CMK (cell line): ENCODE measurements around the gene C2orf81.
A peak's percentile ranks its signal among the peaks of the same experiment; 100 is the strongest.
"Not testable (repeated sequence)": the region's sequence is repeated elsewhere in the genome, so short reads cannot be mapped to it uniquely, and the experiment has no call there.

Source experiments
- DNase-seq: peaks from one replicate; pipeline ENCODE4 v3.0.0-alpha.2; 2010; ENCODE audit warnings: low read depth

Gene C2orf81

DNA sequence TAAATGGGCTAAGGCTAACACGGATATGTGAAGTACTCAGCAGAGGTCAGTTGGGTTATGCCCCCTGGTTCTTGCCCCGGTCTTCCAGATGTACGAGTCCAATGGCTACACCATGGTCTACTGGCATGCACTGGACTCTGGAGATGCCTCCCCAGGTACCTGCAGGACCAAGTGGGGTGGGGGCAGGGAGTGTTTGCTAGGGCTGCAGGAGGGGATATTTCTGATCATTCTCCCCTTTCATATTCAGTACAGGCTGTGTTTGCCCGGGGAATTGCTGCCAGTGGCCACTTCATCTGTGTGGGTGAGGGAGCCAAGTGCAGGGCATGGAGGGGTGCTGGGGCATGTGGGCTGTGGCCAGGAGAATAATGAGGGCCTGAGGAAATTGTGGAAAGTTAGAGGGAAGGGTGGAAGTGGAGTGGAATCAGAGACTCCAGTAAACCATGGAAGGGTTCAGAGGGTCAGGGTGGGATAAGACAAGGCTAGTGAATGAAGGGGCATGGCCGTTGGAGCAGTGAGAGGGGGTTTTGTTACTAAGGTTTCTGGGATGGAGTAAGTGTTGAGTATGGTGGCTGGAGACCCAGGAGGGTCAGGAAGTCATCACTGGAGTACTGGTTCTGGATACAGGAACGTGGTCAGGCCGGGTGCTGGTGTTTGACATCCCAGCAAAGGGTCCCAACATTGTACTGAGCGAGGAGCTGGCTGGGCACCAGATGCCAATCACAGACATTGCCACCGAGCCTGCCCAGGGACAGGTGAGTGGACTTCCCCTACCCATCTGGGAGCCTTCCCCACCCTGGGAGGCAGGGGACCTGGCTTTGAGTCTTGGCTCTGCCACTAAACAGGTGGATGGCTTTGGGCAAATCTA, 2.0 kb upstream of the C2orf81 start:
- no peak for DNase-seq

DNA sequence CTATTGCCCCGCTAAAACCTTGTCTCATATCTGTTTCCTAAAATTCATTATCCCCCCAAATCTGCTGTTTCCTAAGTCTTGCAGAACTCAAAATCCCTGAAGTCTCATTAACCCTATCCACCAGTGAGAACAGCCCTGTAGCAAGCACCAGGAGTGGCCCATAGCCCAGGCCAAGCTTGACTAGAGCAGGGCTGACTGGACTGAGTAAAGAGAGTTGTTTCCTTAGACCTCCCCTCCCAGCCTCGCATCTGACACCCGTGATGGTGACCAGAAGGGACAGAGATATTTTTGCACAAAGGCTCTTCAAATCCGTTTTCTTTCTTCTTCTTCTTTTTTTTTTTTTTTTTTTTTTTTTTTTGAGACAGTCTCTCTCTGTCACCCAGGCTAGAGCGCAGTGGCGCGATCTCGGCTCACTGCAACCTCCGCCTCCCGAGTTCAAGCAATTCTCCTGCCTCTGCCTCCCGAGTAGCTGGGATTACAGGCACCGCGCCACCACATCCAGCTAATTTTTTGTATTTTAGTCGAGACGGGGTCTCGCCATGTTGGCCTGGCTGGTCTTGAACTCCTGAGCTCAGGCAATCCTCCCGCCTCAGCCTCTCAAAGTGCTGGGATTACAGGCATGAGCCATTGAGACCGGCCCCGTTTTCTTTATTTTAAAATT, 846 bp downstream of the C2orf81 start:
- not testable (repeated sequence) for DNase-seq

DNA sequence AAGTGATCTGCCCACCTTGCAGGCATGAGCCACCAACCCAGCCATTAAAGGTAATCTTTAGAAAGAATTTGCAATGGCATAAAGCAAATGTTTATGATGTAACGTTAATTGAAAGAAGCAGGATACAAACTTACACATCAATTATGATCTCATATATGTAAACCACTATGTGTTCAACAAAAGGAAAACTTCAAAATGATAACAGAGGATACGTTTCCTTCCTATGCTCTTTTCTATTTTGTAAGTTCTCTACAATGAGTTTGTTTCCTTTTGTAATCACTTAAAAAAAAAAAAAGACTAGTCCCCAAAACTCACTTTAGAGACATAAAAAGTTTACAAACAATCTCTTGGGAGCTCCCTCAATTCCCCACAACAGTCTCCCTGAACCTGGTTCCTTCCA, 1.4 kb downstream of the C2orf81 start:
- DNase-seq: no peak

DNA sequence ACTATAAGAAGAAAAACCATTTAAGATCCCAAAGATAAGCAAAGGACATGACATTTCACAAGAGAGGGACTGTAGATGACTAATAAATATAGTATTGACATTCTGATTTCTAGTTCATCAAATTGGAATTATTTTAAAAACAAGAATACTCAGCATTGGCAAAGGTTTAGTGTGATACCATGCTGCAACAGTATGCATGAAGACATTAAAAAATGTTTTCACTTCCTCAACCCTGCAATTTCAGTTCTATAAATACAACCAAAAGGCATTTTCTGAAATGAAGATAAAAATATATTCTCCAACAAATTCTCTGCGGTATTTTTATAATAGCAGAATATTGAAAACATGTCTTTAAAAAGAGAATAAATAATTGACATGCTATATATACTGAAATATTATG, 2.1 kb downstream of the C2orf81 start:
- DNase-seq: no peak

DNA sequence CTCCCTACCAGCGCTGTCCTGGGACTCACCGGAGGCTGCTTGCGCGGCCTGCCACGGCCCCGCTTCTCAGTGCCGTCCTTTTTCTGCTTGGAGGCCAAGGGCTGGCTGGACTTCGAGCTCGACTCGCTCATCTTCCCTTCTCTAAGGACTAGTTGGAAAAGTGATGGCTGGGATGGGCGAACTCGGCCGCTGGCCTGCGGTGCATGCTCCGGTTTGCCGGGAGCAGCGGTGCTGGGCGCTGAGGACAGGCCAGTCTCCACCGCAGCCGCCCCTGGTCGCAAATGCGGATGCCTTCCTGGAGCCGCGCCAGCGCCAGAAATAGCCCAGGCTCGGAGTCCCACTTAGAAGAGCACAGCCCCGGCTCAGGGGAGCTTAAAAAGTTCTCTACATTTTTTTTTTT, 3.1 kb downstream of the C2orf81 start:
- no peak for DNase-seq

DNA sequence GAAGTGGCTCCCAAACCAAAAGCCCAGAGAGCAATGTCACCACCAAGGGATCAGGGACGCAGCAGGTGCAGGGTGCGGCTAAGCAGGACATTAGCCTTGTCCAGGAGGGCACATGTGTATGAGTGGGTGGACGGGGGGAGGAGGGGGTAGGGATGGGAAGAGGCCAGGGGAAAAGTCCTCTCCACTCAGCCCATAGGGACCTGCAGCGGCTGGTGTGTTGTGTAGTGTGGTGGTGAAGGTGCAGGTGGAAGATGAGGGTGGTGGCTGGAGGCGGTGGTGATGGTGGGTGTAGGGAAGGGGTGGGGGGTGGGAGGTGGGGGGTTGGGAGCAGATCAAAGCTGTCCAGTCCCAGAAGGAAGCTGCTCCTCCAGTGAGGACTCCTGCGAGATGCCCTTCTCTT, 3.7 kb downstream of the C2orf81 start:
- DNase-seq: no peak

DNA sequence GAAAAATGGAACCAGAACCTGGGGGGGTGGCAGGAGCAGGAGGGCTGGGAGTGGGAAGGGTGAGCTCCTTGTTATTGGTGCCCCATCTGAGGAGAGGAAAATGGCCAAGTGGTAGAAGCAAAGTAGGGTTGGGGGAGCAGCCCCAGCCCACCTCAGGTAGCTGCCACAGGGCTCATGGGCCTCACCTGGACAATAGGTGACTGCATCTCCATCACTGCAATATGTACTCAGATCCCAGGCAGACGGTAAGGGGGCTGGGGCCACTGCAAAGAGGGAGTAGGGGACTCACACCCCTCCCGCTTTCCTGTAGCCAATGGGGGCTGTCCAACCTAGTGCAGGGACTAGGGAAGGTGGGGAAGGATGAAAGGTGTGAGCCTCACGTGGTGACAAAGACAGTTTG, 4.2 kb downstream of the C2orf81 start:
- no peak for DNase-seq

DNA sequence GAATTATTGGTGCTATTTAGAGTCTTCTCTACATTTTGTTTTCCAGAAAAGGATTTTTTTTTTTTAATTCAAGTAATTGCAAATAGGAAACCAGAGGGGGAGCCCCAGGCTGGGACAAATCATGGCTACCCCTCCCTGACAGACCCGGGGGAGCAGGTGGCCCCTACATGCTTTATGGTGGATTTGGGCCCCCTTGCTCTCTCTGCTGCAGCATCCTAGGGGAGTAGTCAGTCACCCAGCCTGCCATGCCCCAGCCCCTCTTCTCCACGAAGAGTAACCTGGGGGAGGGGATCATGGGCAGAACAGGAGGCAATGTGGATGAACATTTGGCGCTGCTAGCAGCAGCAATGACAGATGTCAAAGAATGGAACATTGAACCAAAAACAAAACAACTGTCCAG, 4.6 kb downstream of the C2orf81 start:
- no peak for DNase-seq

DNA sequence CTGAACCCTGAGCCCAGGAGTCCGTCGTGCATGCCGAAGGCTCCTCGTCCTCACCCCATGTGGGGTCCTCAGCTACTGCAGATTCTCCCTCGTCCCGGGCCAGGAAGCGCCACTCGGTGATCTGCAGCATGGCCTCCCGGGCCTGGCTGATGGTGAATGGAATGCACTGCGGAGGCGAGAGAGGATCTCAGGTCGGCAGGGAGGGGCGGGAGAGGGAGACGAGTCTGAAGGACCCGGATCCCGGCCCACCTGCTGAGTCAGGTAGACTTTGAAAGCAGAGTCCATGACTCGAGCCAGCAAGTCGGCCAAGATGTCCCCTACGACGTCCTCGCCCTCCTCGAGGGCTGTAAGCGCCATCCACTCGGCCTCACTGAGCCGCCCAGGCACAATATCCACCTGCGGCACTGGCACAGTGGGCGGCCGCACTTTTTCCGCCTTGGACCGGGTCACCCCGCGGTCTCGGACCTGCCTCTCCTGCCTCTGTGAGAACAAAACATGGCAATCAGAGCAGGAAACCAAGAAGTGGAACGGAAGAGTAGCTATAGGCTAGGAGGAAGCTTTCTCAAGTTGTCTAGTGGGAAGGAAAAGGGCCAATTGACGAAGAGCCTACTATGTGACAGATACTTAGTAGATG, 5.5 kb downstream of the C2orf81 start:
- DNase-seq: no peak

DNA sequence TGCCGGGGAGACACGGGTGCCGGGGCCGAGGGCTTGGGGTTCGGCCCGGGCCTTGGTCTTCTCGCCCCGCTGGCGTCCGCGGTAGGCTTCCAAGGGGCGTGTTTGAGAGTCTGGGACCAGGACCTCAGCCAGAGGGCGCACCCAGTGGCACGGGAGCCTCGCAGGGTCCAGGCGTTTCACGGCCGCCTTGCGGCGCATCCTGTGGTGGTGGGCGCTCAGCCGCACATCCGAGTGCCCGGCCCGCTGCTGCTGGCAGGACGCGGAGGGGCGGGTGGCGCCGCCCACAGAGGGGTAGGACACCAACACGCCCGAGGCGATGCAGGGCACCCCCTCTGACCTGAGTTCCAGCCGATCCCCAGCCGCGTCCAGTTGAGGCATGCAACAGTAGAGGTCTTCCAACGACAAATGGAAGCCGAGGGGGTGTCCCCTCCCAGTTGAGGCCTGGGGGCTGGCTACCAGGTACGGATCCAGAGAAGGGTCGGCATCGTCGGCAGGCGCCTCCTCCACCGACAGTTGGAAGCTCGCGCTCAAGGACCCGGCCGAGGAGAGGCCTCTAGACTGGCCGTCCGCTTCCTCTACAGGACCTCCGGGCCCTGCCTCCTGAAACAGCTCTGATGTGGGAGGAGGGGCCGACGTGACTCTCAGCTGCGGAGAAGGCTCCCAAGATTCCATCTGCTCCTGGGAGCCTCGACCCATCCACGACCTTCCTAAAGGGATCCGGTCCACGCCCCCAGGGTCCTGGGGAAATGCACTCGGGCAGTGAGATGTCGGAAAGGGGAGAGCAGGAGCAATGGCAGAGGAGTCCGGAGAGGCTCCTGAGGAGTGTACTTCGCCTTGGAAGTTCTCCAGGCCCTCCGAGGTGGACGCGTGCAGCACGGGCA, 6.3 kb downstream of the C2orf81 start:
- DNase-seq: no peak

DNA sequence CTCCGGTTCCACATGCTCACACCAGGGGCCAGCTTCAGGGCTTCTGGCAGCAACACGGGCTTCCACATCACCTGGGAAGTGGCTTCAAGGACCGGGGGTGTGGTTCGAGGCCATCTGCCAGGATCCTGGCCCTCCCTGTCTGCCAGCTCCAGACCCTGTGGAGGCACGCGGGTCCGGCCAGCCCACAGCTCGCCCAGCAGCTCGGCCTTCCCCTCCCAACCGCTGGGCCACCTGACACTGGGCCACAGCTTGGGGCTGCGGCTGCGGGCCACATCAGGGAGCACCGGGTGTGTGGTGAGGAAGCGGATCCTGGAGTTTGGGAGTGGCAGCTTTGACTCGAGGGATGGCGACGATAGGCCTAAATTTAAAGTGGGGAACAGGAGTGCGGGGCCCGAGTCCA, 7.0 kb downstream of the C2orf81 start:
- DNase-seq: no peak

DNA sequence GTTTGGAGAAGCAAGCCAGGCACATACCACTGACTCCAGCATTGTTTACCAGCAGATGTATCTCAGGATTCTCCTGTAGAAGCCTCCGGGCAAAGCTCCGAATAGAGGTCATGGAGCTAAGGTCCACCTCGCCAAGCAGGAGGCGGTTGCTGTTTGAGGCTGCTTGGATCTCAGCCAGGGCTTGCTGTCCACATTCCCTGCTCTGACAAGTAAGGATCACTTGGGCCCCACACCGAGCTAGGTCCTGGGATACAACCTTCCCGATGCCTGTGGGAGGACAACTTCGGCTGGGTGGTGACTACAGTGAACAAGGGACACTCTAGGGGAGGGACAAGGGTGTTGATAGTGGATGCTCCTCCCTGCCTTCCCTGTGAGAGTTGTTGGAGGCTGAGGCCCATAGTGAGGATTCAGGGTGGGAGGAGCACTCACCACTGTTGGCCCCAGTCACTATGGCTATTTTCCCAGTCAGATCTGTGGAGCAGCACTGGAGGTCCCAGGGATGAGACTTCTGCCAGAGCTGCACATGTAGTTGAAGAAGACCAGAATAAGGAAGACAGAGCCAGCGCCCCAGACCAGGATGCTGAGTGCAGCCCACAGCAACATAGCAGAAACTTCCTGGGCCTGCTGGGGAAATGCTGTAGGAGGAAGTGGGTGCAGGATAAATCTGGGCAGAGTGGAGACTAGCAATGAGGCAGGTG, 8.3 kb downstream of the C2orf81 start:
- no peak for DNase-seq

DNA sequence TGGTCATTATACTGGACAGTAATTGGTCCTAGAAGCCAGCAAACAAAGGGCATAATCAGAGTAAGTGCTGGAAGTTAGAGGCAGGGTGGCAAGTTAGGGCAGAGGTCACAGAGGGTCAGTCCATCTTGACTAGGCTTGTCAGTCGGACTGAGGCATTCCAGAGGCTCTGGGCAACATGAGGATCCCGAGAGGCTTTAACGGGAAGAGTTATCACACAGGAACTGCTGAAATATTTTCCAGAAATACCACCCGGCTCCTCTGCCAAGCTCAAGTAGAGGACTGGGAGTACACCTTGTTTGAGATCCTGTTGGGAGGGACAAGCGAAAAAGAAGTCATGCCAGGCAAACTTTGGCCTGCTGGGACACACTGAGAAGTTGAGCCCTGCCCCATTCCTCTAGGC, 13.7 kb downstream of the C2orf81 start:
- DNase-seq: no peak

DNA sequence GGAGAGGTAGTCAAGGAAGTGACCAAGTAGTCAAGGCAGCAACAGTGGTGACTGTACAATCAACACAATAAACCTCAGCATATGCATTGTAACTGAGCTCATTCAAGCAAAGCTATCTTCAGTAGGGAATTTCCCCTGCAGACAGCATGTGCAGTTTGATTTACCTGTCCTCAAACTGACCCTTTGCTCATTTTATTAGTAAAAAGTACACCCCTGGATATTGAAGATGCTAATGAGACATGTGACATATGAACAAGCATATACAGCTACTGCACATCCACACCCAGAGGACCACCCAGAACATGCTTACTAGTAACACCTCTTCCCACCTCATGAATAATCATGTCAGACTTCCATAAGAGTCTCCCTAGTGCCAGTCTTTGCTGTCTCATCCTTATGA, 15.4 kb downstream of the C2orf81 start:
- DNase-seq: no peak

DNA sequence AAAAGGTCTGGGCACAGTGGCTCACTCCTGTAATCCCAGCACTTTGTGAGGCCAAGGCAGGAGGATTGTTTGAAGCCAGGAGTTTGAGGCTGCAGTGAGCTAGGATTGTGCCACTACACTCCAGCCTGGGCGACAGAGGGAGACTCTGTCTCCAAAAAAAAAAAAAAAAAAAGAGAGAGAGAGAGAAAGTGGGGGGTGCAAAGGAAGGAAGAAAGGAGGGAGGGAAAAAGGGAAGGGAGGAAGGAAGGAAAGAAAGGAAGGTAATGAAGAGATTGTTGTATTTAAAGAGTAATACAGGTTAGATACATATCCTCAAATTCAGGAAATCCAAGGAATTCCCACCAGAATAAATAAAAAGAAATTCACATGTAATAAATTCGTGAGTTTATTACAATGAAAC, 19.5 kb downstream of the C2orf81 start:
- no peak for DNase-seq

DNA sequence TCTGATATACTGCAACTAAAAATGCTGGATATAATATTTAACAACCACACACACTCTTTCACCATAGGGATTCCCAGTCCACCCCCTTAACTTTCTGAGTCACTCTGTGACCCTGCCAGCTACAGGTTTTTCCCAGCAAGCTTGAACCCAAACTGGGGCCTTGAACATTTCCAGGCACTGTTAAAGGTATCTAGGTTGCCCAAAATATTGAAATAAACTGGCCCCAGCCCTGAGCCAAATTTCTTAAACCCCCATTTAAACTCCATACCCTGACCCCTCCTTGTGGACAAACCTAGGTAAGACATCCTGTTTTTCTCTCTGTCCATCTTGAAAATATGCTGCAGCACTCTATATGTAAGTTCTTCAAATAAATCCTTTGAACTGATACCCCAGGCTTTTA, 21.6 kb downstream of the C2orf81 start:
- peak; percentile 24 for DNase-seq

DNA sequence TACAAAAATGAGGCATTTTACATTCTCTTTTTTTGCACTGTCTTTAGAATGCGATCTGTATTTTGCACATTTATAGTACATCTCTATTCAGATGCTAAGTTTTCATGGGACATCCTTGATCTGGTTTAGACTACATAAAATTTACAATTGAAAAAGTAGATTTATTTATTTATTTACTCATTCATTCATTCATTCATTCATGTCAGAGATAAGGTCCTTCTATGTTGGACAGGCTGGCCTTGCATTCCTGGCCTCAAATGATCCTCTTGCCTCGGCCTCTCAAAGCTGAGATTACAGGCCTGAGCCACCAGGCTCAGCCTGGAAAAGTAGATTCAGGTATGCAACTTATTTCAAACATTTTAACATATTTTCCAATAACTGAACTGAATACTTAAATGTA, 25.3 kb downstream of the C2orf81 start:
- no peak for DNase-seq

DNA sequence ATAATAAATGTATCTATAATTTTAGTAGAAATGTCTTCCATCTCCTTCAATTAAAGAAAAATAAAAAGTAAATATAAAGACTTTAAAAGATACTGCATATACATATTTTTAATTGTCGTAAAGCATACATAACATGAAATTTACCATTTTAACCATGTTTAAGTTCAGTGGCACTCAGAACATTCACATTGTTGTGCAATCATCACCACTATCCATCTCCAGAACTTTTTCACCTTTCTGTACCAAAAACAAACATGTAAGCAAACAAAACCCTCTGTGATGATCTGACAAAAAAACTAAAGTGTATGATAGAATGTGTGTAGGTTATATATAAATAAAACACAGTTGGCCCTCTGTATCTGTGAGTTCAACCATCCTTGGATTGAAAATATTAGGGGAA, 27.9 kb downstream of the C2orf81 start:
- no peak for DNase-seq

DNA sequence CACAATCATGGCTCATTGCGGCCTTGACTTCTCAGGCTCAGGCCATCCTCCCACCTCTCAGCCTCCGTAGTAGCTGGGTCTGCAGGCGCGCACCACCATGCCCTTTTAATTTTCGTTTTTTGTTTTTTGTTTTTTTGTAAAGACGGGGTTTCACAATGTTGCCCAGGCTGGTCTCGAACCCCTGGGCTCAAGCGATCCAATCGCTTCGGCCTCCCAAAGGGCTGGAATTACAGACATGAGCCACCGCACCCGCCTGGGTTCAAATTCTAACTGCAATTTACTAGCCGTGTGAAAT, 29.0 kb downstream of the C2orf81 start:
- DNase-seq: no peak

DNA sequence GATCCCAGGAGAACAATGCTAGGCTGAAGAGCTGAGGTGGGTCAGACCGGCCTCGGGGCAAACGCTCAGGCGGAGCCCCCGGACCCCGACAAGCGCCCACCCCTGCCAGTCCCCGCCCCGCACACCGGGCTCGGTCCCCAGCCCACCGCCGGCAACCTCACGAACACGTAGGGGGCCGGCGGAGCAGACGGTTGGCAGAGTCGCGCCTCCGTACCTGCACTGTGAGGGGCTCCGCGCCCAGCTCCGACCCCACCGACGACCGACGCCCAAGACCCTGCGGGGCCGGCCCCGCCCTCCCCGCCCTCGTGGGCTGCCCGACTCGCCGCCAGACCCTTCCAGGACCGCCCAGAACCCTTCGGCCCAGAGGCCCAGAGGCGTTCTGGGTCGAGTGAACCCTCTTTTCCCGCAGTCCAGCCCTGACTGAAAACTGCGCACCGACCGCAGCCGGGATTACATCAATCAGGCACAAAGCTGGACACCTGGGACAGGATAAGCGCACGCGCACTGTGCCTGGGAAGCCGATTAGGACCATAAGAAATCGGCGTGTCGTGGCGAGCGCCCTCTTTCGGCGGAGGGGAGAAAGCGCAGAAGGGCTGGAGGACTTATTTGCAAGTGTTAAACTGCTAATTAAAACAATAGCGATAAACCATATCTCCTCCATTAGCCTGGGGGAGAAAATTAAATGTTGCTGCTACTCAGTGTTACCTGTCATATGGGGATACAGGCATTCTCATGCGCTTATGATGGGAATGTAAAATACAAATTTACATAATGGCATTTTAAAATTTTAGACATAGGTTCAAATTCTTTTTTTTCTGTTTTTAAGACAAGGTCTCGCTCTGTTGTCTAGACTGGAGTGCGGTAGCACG, 29.6 kb downstream of the C2orf81 start:
- DNase-seq: peak; percentile 85

DNA sequence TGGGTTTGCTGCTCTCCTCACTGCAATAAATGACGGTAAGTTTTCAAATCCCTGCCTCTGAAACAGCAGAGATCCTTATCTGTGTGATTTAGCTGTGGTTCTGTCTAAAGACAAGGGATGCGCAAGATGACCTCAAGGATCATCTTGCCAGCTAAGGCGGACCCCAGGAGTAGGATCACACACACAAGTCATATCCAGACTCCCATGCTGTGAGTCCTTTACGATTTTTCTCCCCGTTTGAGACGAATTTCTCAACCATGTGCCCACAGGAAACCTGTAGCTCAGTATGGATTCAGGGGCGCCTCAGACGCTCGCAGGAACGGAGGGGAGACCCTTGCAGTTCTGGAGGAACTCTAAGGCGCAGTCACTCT, 30.2 kb downstream of the C2orf81 start:
- peak; percentile 12 for DNase-seq
